ENCODE results near the gene SYNE1. TPM values are rescaled to one million over a fixed set of nuclear protein-coding genes. Genes with fewer than 3 reads are reported as not detected.

The SYNE1 gene
- total and polyA plus RNA-seq, 4 donors, result 10.2 to 105 (median 24.5) TPM

DNA sequence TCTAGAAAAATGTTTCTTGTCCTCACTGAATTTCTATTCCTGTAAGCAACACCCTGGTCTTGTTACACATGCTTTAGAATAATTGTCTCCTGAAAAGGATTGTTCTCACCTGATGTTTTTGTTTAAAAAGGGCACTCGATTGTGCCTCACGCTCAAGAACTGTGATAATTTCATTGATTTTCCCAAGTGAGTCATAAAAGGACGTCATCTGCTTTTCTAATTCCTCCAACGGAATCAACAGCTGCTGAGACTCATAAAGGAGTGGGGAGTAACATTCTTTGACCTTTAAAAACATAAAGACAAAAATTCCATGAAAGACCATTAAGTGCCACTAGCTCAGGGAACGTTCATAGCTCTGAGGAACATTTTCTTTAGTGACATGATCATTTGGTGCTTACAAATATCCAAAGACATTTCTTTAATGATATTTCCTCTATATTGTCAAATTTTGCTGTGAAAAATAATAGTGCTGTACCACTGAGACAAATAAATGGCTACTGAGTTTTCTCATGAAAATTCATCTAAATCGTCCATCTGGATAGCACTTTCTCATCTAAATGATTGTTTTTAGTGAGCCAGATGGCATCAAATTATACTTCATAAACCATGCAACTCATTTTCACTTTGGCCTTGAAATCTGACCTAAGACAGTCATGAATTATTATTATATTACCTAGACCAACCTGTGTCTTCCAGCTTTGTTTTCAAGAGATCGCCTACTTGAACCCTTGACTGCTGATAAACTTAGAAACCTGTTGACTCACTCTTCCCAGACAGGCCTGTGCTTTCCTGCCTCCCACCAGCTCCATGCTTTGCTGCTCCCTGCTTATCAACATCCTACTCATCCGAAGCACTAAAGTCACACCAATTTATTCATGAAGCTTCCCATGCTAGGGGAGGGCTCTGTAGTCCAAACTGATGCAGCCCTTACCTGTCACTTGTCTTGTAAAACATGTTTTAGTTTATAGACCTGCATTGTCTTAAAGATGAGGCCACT is 178.2 kb downstream of the SYNE1 start:
- Histone ChIP-seq H3K4me1 (ENCODE audit: control insufficient read depth in 4 of 4, insufficient read depth in 4 of 4, low read length in 3 of 4) (no peaks in the 10 kb centered on the region), H3K9ac (ENCODE audit: low read depth in 1 of 2, low read length in 2 of 2) (no peak overlapping the region), H3K27me3 (ENCODE audit: control insufficient read depth in 4 of 4, insufficient read depth in 4 of 4, low read length in 3 of 4) (peaks cover 0 to 3% (median 0%) of the 10 kb centered on the region in 4 donors), H3K9me3 (ENCODE audit: control insufficient read depth in 4 of 4, low read length in 3 of 4) (no peaks in the 10 kb centered on the region), H3K4me3 (ENCODE audit: low read depth in 1 of 3, low read length in 3 of 3) (no peak overlapping the region), H3K36me3 (ENCODE audit: control insufficient read depth in 4 of 4, insufficient read depth in 3 of 4, low read depth in 1 of 4, low read length in 3 of 4) (no peaks in the 10 kb centered on the region), H3K27ac (ENCODE audit: low read depth in 1 of 2, low read length in 2 of 2) (no peak overlapping the region)
- TF ChIP-seq EGR1 (IDR thresholded peaks at IDR 0.05; ENCODE audit: low read depth in 2 of 2) (no peak), YY1 (IDR thresholded peaks at IDR 0.05) (no peak), RAD21 (IDR thresholded peaks at IDR 0.05) (no peak), TAF1 (conservative IDR thresholded peaks at IDR 0.05) (no peak), HNF4A (conservative IDR thresholded peaks at IDR 0.05) (no peak), JUND (IDR thresholded peaks at IDR 0.05) (no peak), SP1 (IDR thresholded peaks at IDR 0.05) (no peak), FOXA2 (IDR thresholded peaks at IDR 0.05) (no peak), RXRA (IDR thresholded peaks at IDR 0.05) (no peak), HNF4G (IDR thresholded peaks at IDR 0.05) (no peak), FOXA1 (IDR thresholded peaks at IDR 0.05) (no peak), GABPA (IDR thresholded peaks at IDR 0.05 in 1 of 2, conservative IDR thresholded peaks at IDR 0.05 in 1 of 2) (no peak), NR2F2 (IDR thresholded peaks at IDR 0.05) (no peak)
- TF ChIP-seq, protein P1, sequence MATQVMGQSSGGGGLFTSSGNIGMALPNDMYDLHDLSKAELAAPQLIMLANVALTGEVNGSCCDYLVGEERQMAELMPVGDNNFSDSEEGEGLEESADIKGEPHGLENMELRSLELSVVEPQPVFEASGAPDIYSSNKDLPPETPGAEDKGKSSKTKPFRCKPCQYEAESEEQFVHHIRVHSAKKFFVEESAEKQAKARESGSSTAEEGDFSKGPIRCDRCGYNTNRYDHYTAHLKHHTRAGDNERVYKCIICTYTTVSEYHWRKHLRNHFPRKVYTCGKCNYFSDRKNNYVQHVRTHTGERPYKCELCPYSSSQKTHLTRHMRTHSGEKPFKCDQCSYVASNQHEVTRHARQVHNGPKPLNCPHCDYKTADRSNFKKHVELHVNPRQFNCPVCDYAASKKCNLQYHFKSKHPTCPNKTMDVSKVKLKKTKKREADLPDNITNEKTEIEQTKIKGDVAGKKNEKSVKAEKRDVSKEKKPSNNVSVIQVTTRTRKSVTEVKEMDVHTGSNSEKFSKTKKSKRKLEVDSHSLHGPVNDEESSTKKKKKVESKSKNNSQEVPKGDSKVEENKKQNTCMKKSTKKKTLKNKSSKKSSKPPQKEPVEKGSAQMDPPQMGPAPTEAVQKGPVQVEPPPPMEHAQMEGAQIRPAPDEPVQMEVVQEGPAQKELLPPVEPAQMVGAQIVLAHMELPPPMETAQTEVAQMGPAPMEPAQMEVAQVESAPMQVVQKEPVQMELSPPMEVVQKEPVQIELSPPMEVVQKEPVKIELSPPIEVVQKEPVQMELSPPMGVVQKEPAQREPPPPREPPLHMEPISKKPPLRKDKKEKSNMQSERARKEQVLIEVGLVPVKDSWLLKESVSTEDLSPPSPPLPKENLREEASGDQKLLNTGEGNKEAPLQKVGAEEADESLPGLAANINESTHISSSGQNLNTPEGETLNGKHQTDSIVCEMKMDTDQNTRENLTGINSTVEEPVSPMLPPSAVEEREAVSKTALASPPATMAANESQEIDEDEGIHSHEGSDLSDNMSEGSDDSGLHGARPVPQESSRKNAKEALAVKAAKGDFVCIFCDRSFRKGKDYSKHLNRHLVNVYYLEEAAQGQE (IDR thresholded peaks at IDR 0.05), result no peak
- TF ChIP-seq, protein P2, sequence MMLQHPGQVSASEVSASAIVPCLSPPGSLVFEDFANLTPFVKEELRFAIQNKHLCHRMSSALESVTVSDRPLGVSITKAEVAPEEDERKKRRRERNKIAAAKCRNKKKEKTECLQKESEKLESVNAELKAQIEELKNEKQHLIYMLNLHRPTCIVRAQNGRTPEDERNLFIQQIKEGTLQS (IDR thresholded peaks at IDR 0.05), result no peak
- TF ChIP-seq, protein P3, sequence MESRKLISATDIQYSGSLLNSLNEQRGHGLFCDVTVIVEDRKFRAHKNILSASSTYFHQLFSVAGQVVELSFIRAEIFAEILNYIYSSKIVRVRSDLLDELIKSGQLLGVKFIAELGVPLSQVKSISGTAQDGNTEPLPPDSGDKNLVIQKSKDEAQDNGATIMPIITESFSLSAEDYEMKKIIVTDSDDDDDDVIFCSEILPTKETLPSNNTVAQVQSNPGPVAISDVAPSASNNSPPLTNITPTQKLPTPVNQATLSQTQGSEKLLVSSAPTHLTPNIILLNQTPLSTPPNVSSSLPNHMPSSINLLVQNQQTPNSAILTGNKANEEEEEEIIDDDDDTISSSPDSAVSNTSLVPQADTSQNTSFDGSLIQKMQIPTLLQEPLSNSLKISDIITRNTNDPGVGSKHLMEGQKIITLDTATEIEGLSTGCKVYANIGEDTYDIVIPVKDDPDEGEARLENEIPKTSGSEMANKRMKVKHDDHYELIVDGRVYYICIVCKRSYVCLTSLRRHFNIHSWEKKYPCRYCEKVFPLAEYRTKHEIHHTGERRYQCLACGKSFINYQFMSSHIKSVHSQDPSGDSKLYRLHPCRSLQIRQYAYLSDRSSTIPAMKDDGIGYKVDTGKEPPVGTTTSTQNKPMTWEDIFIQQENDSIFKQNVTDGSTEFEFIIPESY (IDR thresholded peaks at IDR 0.05), result no peak
- TF ChIP-seq, protein P4, sequence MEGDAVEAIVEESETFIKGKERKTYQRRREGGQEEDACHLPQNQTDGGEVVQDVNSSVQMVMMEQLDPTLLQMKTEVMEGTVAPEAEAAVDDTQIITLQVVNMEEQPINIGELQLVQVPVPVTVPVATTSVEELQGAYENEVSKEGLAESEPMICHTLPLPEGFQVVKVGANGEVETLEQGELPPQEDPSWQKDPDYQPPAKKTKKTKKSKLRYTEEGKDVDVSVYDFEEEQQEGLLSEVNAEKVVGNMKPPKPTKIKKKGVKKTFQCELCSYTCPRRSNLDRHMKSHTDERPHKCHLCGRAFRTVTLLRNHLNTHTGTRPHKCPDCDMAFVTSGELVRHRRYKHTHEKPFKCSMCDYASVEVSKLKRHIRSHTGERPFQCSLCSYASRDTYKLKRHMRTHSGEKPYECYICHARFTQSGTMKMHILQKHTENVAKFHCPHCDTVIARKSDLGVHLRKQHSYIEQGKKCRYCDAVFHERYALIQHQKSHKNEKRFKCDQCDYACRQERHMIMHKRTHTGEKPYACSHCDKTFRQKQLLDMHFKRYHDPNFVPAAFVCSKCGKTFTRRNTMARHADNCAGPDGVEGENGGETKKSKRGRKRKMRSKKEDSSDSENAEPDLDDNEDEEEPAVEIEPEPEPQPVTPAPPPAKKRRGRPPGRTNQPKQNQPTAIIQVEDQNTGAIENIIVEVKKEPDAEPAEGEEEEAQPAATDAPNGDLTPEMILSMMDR (IDR thresholded peaks at IDR 0.05; ENCODE audit: low read depth, low read length, missing input control), result no peak
- no peak for DNase-seq (ENCODE audit: low spot score)
- 62% methylated on average over 8 of the region's 8 CpGs for WGBS
